Activated CD4-positive, alpha-beta T cell treated with anti-CD3 and anti-CD28 coated beads, Interleukin-2, Interleukin-6, amounts not matched to agents 100 ng/mL and 50 ng/mL, durations not matched to agents 16 hours and 8 hours (primary cell): ENCODE data around the gene COA8.

Experiments used
- DNase-seq: peaks from one replicate; pipeline ENCODE4 v3.0.0-alpha.2; 2020

COA8 gene

GRCh38 chr14:103627073-103628025 is 64.6 kb downstream of the COA8 start:
- no peak for DNase-seq

- DNase-seq = peak; percentile 36
These were observed 65.5 kb downstream of the COA8 start for GRCh38 chr14:103628221-103628683.

- DNase-seq = peak; percentile 90
These were observed 66.1 kb downstream of the COA8 start, which contains the start of gene KLC1 for GRCh38 chr14:103628684-103629502. Gene KLC1, plus strand, starts transcription at chr14:103629211. Its CDS starts 25,354 bp downstream, at chr14:103654565.

- DNase-seq = peak; percentile 64
These were observed 66.9 kb downstream of the COA8 start for GRCh38 chr14:103629503-103630121.

- no peak for DNase-seq
These were observed 67.8 kb downstream of the COA8 start for GRCh38 chr14:103630364-103631108.

- DNase-seq = no peak
These were observed 70.6 kb downstream of the COA8 start for GRCh38 chr14:103633391-103633790.

GRCh38 chr14:103634156-103634555 is 71.4 kb downstream of the COA8 start:
- DNase-seq = no peak

- DNase-seq = no peak
These were observed 75.8 kb downstream of the COA8 start for GRCh38 chr14:103638594-103638993.
